Stimulated activated CD8-positive, alpha-beta memory T cell treated with anti-CD3 and anti-CD28 coated beads, Interleukin-4, amount 100 ng/mL, for 4 hours (primary cell): ENCODE results near the gene AK8.

ENCODE experiments used
- DNase-seq, 2 donors: peaks; one replicate each; pipeline ENCODE4 v3.0.0-alpha.2; 2020; ENCODE audit warnings: low read depth in 2 of 2, low spot score in 1 of 2

The AK8 gene

DNA sequence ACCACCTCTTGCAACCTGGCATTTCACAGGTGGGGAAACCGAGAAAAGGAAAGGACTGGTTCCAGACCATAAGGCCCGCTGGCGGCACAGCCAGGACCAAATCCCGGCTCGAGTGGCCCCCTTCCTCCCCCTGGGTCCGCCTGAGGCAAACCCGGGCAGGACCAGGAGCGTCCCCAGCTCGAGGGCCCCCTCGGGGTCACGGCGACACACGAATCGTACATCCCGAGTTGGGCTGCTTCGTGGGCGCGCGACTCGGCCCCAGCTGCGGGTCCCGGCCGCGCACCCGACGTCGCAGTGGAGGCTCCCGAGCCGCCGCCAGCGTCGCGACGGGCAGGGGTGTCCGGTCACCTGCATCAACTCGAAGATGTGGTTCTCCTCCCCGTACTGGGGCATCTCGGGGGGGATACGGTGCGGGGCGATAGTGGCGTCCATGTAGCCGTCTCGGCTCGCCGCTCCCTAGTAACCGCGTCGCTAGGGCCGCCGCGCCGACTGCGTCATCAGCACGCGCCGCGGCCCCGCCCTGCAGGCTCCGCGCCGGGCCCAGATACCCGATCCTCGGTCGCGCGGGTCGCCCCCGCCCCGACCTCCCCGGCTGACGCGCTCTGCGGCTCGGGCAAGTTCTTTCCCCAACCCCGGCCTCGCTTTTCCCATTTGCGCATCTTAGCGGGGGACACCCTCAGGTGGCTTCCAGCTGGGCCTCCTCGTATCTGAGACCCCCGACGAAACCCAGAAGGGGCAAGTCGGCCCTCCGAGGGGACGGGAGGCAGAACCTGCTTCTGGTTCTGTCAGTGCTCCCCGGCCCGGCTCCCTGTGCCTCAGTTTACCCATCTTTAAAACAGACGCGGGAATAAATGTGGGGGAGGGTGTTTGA lies at the start of gene AK8:
Gene AK8, minus strand, starts transcription at position 461 of the 871 bp plus-strand sequence. Its CDS starts 29 bp downstream, at position 432.
- peak; percentile 44 to 60 for DNase-seq

- DNase-seq = no peak
These were observed 49.6 kb upstream of the AK8 start for GRCh38 chr9:132927704-132928103.

DNA sequence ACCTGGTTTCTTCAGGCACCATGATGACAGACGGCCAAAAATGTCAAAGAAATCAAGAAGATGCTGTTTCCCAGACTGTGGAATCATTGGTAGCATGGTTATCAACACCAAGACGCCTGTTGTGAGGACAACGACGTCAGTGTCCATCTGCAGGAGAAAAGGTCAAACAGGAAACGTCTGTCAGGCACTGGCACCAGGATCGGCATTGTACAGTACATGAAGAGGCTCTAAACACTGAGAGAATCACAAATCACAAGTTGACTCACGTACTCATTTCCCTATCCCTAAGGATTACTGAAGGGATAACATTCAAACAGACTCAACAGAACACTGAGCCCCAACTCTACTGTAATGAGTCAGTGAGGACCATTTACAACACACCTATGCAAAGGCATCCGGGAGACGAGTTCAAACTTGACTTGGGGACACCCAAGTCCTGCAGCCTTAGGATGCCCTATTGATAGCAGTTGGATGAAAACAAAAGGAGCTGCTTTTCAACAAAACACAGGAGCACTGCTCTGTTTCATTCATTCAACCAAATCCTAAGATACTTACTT lies 45.3 kb upstream of the AK8 start:
- no peak for DNase-seq

DNA sequence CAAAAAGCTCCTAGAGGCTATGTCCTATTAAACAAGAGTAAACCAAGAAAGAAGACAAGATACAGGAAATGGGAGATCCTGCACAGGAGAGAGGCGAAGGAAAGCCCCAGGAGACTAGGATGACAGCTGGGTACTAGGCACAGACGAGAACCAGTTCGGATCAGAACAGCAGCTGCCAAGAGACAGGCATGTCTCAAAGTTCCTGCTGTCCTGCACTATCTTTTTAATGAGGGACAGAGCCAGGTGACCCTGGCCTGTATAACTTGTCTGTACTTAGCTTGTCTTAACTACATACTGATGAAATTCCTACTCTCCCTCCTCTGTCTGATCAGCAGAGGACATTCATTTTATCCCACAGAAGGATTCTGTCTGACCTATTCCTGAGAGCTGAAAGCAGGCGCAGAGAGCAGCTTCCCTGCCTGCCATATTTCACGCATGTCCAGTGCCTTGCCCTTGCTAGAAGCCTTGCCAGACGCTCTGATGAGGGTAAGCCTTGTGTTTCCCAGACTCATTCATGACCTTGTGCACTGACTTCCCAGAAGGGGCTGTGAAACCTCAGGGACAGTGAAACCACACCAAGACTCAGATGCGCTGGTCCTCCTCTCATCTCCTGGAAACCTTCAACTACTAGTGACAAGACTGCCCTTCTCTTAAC lies 41.7 kb upstream of the AK8 start:
- no peak for DNase-seq

- DNase-seq = no peak
These were observed 36.8 kb upstream of the AK8 start for GRCh38 chr9:132914924-132915323.

GRCh38 chr9:132912131-132912530 lies 34.0 kb upstream of the AK8 start:
- DNase-seq = no peak

DNA sequence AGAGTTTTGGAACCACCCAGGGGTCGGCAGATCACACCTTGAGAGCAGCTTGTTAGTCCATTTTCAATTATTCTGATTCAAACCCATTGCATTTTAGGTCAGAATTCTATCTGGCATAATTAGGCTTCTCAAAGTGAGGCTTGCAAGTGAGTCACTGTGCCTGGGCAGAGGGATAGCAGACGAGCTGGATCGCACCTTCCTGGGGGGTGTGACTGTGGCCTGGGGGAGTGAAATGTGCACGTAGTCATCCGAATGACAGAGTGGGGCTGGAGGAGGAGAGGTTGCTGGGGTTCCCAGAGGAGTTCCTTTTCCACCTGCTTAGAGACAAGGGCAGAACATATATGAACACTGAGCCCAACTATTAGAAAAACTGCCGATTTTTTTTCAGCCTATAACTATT lies 32.3 kb upstream of the AK8 start:
- no peak for DNase-seq

DNA sequence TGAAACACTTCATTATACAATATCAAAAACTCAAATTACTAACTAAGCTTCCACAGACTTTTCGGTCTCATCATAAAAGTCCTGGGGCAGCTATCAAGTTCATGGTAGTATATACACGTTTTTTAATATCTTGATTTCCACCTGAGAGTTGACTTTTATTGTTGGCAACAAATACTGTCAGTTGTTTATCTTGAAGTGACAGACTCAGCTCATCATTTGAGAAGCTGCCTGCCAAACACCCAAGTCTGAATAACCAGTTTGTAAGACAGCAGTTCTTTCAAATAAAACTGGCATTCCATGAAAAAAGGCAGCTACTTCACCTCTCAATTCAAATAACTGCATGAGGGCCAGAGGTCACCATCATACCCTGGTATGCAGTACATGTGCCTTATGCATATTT lies 31.2 kb upstream of the AK8 start:
- DNase-seq = no peak

GRCh38 chr9:132908635-132909034 lies 30.6 kb upstream of the AK8 start:
- peak in 1 of 2 donors; percentile 6 for DNase-seq

- no peak for DNase-seq
These were observed 27.6 kb upstream of the AK8 start for GRCh38 chr9:132905726-132906125.

DNA sequence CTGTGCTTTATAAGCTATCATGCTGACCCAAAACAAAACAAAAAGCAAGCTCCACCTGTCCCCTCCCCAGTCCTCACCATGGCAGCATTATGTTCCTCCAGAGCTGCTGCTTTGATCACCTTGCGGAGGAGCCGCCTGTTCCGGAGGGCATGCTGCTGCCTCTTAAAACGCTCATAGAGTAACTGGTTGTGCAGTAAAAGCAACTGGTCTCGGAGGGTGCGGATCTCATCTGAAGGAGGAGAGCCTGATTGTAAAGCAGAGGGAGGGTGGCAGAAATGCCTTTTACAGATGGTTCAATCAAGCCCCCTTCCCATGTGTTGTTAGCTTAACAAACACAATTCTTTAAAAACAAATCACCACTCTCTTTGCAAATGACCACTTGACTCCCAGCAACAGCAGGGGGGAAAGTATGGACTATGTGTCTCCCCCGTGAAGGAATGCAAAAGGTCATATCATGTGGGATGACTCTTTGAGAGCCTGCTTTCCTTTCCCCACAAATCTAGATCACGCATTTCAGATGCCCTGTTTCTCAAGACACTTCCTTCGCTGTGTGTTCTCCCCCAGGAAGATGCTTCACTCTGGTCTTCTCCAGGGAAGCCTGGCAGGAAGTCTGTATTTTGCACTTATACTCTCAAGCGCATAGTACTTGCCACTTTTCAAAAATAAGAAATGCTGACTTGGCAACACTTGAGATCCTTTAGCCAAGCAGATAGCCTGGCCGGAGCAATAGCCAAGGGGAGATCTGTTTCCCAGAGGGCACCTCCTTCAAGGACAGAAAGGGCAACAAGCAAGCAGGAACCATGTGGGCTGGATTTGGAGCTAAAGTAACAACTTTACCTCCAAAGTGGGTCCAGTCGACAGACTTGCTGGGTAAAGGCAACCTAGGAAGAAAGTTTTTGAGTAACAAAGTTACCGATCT lies 25.7 kb upstream of the AK8 start:
- no peak for DNase-seq

DNA sequence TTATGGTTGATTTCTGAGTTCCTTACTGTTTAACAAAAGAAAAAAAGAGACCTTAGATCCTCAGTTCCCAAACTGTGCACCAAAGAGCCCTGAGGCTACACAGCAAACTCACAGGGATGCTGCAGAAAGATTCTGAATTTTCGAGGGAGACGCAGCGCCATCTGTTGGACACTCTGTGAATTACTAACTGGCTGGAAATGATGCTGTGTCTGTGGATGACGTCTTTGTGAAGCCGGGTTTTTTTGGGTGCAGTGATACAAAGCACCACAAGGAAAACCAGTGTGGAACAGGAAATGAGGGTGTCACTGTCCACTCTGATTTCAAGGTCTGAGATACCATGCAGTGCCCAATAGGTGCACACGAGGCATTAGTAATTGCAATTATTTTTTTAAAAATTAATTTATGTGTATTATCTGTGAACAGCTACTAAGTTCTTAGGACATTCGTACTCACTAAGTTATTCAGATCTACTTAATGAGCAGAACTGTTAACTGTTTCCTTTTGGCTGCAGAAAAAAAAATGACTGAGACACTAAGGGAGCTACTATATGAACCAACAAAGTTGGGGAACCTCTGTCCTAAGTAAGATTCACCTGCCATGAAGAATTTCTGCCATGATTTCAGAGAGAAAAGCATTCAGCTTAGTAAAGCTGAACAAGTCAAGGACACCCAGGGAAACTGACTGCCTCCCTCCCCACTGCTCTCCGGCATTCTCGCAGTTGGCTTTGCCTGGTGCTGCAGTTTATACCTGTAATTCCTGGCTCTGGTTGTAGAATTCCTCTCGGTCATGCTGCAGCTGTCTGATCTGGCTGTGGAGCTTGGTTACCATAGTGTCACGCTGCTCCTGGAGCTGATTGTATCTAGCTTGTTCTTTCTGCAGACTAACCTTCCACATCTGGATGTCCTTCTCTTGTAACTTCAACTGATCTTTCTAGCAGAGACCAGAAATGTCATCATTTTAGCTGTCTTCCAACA lies 24.1 kb upstream of the AK8 start:
- peak; percentile 36 to 54 for DNase-seq

DNA sequence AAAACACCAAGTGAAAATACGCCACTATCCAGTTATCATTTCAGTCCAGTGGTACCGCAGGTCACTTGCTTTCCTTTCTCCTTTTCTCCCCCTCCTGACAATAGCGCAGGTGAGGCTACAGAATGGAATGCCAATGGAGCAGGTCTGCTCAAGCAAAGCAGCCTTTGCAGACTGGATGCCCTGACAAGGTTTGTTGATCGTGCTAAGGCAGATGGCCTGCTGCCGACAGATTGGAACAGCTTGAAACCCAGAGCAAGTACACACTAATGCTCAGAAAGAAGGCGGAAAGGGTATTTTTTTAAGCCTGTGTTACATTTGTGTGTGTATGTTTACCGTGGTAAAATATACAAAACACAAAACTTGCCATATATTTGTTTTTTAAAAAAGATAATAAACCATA lies 20.0 kb upstream of the AK8 start:
- DNase-seq = no peak

DNA sequence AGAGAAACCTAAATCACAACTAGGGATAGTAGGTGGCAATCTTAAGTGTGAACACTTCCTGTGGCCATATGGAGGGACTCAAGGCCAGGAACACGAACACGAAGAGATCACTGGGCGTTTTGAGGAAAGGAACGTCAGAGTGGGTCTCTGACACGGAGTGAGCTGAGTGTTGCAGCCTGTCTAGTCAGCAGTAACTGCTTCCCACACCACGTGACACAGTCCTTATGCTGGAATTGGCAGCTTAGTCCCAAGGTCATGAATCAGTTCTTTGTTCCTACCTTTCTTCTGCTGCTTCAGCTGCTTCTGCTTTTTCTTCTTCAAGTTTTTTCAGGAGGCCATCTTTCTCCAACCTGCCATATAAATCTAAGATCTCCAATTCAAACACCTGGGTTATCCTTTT lies 18.8 kb upstream of the AK8 start:
- DNase-seq = no peak

GRCh38 chr9:132896264-132896663 lies 18.2 kb upstream of the AK8 start:
- DNase-seq = no peak

DNA sequence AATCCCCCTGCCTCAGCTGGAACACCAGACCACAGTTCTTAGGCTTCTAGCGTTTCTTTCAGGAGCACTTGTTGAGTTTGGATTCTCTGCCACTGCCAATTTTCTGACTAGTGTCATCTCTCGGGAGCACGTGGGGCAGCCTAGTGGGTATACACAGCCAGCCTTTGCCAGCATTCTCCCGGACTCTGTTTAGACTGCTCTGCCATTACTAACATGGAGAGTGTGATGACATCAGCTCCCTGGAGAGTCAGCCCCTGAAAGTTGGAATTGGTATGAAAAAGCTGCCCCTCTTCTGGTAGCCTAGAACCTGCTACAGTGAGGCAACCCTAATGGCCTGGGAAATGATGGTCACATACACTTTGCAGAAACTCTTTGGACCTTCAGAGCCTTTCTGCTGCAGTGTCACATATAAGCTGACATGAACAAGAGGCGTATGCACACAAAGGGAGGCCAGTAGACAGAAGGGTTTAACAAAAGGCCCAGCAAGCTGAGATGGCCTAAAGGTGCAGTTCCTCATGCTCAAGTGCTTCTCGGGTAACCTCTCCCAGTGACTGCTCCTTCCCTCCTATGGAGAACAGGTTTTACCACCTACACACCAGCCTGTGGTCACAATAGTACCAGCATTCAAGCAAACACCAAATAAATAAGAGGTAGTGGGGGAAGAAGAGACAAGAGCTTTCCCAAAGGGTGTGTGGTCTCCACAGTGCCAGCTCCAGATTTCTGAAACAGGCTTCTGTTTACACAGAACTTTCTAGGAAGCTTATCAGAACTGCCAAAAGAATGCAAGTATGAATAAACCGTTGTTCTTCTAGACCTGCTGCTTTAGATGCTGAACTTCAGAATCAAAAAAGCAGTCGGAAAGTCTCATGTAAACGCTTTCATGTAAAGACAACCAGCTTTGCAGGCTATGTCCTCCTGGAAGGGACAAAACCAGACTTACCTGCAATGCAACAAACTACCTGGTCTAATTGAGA lies 17.1 kb upstream of the AK8 start:
- DNase-seq = no peak

DNA sequence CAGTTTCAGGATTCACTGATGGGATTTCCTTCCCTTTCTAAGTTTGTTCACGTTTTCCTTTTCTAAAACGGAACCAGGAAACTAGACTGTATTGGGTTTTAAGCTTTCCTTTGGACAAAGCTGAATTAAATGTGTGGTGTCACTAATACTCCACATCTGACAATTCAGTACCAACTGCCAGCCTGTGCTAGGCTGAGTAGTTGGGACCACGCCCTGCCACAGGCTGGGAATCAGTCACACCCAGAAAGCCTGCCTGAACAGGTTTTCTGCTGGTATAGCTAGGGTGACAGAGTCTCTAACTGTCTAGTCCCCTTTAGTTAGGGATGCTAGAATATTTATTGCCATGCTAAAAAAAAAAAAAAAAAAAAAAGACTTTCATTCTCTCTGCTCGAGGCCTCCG lies 16.3 kb upstream of the AK8 start:
- DNase-seq = no peak

DNA sequence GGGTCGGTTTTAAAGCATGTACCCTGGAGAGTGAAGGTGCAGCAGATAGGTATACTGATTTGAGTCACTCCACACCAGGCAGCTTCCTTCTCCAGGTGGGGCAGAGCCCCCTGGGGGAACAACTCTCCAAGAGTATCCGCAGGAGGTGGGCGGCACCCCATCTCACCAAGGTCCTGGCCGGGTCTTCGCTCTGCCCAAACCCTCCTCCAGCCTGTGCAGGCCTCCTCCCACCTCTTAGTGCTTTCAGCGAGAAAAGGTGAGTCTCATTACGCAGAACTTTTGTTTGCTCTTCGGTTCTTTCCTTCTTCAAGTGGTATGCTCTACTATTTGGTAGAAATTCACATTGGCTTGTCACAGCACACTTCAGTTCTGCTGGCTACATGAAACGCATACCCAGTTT lies 14.3 kb upstream of the AK8 start:
- no peak for DNase-seq

DNA sequence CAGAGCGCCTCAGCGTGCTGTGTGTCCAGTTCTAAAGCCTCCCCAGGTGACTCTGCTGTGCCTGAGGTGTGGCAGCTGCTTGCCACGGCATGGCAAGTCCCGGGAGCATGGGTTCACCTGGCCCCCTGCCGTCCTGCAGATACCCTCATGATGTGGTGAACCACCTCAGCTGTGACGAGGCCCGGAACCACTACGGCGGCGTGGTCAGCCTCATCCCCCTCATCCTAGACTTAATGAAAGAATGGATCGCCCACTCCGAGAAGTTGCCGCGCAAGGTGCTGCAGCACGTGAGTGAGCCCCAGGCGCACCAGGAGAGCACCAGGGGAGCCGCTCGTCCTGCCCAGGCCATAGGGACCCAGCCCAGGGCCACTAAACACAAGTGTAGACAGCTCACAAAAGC lies 10.1 kb upstream of the AK8 start:
- DNase-seq = no peak
